HG02840 (cell line): ENCODE measurements around the gene DNAJC1.
"Not testable (repeated sequence)": the region's sequence is repeated elsewhere in the genome, so short reads cannot be mapped to it uniquely, and the experiment has no call there.

Experiments
- ATAC-seq: cut with Tn5 transposase; IDR thresholded peaks from one replicate; pipeline ENCODE4 v1.9.1; 2021; ENCODE audit warnings: mild to moderate bottlenecking, moderate library complexity, moderate number of reproducible peaks; ENCODE audit not compliant: unreplicated experiment, low FRiP score

DNAJC1 gene

DNA sequence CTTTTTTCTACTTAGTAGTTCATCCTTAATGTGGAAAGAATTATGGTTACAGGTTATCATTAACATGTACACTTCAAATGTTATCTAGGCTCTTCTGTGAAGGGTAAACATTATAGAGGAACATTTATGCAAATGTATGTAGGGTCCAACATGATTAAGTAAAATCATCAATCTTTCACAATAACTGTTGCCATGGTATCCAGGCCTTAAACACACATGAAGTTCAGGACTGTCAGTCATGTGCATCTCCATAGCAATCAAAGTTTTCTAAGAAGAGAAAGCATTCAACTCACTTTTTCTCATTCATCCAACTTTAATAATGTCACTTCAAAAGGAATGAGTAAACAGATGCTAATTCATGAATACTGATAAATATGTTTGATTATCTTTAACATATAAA lies 83.6 kb downstream of the DNAJC1 start:
- ATAC-seq: no peak

GRCh38 chr10:21919117-21919516 lies 84.4 kb downstream of the DNAJC1 start:
- no peak for ATAC-seq

DNA sequence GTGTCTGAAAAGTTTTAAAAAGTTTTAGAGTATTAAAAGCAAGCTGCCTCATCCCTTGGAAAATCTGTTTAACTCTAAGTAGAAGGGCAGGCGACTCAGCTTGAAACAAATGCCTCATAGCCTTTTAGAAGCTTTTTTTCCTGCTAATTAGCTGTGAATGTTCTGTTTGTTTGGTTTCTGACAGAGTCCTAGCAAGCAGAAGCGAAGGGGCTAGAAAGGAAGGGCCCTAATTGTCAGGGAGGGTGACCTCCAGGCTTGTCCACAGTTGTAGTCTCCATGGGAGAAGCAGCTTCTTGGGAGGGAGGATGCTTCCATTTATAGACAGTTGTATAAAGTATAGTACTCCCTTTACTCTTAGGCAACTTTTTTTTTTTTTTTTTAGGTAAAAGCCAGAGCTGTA lies 90.9 kb downstream of the DNAJC1 start:
- ATAC-seq: no peak

DNA sequence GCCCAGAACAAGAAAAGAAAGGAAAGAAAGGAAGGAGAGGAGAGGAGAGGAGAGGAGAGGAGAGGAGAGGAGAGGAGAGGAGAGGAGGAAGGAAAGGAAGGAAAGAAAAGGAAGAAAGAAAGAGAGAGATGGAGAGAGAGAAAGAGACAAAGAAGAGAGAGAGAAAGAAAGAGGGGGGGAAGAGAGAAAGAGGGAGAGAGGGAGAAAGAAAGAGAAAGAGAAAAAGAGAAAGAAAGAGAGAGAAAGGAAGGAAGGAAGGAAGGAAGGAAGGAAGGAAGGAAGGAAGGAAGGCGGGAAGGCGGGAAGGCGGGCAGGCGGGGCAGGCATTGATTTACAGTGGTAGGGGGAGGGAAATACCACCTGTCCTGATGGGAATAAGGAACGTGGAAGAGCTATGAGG lies 92.7 kb downstream of the DNAJC1 start:
- no peak for ATAC-seq

DNA sequence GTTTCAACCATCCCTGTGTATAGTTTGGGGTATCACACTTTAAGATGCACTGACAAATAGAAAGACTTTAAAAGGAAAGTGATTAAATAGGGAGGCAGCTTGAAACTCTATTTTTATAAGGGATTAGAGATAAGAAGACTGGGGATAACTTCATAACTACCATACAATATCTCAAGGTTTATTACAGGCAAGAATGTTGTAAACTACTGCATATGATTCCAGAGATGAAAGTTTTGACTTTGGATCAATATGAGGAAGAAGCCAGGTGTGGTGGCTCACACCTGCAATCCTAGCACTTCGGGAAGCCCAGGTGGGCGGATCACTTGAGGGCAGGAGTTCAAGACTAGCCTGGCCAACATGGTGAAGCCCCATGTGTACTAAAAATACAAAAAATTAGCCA lies 96.1 kb downstream of the DNAJC1 start:
- no peak for ATAC-seq

- ATAC-seq: no peak
Observed at GRCh38 chr10:21904930-21905329, 98.6 kb downstream of the DNAJC1 start.

GRCh38 chr10:21899736-21900135 lies 103.8 kb downstream of the DNAJC1 start:
- ATAC-seq: no peak

DNA sequence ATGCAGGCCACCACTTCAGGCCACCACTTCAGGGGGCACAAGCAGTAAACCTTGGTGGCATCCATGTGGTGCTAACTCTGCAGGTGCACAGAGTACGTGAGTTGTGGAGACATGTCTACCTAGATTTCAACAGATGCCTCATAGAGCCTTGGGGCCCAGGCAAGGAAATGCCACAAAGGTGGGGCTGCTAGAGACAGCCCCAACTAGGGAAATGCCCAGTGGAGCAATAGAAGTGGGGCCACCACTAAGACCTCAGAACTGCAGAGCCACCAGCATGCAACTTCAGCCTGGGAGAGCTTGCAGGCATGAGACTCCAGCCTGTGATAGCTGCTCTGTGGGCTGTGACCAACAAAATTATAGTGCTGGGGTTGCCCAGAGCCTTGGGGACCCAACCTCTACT lies 107.6 kb downstream of the DNAJC1 start:
- ATAC-seq: no peak

- no peak for ATAC-seq
Observed at GRCh38 chr10:21894648-21895342, 108.7 kb downstream of the DNAJC1 start.

- no peak for ATAC-seq
Observed at GRCh38 chr10:21891439-21891838, 112.1 kb downstream of the DNAJC1 start.

DNA sequence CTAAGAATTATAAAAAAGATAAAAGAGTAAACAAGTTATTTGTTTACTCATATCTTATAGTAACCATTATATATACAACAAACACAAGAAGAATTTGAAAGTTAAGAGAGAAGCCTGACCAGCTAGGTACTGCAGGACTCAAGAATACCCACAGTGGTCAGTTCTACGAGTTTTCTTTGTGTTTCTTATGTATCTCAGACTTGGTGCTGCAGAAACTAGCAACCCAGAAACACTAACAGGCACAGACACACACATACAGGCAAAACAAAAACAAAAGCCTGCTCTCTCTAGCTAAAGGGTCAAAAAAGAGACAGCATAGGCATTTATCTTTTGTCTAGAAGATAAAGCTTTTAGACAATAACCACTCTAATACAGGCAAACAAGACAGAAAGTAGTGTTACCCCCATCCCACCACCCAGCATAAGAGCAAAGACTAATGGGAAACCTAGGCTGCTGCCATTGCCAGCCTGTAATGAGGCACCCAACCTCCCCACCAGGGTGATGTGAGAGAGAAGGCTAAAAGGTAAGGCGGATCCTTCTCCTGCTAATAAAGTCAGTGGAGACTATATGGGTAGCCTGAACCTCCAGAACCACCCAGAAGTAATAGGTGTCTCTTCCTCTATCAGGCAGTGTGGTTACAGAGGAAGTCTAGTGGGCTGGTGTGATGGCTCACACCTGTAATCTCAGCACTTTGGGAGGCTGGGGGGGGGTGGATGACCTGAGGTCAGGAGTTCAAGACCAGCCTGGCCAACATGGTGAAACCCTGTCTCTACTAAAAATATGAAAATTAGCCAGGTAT lies 113.9 kb downstream of the DNAJC1 start:
- no peak for ATAC-seq

DNA sequence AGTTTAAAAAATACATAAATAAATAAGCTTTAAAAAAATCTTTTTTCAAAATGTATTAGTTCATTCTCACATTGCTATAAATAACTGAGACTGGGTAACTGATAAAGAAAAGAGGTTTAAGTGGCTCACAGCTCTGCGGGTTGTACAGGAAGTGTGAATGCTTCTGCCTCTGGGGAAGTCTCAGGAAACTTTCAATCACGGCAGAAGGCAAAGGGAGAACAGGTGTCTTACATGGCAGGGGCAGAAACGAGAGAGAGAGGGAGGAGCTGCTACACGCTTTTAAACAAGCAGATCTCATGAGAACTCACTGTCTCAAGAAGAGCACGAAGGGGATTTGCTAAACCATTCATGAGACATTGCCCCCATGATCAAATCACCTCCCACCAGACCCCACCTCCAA lies 114.6 kb downstream of the DNAJC1 start:
- peak; percentile 98 for ATAC-seq

DNA sequence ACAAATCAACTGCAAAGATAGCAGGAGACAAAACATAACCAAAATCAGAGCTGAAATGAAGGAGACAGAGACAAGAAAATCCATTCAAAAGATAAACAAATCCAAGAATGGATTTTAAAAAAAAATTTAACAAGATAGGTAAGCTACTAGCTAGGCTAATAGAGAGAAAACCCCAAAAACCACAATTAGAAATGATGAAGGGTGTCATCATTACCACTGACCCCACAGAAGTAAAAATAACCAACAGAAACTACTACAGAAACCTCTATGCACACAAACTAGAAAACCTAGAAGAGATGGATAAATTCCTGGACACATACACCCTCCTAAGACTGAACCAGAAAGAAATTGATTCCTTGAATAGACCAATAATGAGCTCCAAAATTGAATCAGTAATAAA lies 117.6 kb downstream of the DNAJC1 start:
- ATAC-seq: no peak

- ATAC-seq: no peak
Observed at GRCh38 chr10:21873198-21873597, 130.3 kb downstream of the DNAJC1 start.

DNA sequence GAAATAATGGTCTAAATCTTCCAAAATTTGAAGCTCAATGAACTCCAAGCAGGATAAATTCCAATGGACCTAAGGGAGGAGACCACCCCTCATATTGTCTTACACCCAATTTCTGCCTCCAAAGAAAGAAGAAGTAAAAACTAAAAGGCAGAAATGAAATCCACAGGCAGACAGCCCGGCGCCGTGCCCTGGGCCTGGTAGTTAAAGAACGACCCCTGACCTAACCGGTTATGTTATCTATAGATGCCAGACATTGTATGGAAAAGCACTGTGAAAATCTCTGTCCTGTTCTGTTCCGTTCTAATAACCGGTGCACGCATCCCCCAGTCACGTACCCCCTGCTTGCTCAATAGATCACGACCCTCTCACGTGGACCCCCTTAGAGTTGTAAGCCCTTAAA lies 130.8 kb downstream of the DNAJC1 start:
- ATAC-seq: not testable (repeated sequence)

GRCh38 chr10:21870849-21871248 lies 132.7 kb downstream of the DNAJC1 start:
- ATAC-seq: no peak

DNA sequence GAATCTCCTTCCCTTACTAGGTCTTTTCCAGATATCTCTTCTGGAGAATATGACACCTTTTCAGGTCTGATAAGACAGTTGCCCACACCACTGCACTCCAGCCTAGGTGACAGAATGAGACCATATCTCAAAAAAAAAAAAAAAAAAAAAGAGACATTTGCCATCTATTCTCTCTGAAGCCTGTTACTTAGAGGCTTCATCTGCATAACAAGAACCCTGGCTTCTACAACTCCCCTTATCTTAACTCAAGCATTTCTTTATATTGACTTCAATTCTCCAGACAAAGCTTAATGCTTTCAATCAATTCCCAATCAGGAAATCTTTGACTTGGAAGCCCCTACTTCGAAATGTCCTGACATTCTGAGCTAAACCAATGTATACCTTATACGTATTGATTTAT lies 134.4 kb downstream of the DNAJC1 start:
- ATAC-seq: not testable (repeated sequence)

DNA sequence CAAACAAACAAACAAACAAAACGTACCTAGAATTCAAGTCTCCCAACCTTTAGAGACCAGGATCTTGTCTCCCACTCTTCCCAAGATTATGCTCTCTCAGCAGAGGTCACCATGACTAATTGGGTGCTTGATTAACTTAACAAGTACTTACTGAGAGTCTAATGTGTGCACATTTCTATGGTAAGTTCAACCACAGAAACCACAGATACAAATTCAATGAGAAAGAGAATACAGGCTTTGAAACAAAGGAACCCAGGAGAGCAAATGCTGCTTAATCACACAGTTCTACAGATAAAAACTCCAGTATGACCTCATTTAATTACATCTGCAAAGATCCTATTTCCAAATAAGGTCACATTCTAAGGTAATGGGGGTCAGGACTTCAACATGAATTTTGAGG lies 142.8 kb downstream of the DNAJC1 start:
- ATAC-seq: no peak

GRCh38 chr10:21858455-21858854 lies 145.1 kb downstream of the DNAJC1 start:
- no peak for ATAC-seq

DNA sequence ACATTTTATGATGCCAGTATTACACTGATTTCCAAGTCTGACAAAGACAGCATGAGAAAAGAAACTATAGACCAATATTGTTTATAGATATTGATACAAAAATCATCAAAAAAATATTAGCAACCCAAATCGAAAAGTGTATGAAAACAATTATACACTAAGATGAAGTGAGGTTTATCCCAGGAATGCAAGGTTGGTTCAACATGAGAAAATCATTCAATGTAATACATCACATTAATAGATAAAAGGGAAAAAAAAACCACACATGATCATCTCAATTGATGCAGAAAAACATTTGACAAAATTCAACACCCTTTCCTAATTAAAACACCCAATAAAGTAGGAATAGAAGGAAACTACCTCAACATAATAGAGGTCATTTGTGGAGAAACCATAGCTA lies 153.9 kb downstream of the DNAJC1 start:
- ATAC-seq: no peak

DNA sequence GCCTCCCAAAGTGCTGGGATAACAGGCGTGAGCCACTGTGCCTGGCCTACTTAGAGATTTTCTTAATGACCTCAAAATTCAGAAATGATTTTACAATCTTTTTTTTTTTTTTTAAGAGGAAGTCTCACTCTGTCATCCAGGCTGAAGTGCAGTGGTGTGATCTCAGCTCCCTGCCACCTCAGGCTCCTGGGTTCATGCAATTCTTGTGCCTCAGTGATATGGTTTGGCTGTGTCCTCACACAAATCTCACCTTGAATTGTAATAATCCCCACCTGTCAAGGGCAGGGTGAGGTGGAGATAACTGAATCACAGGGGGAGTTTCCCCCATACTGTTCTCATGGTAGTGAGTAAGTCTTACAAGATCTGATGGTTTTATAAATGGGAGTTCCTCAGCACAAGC lies 159.9 kb downstream of the DNAJC1 start:
- ATAC-seq: no peak

GRCh38 chr10:21841273-21841672 lies 162.3 kb downstream of the DNAJC1 start:
- ATAC-seq: not testable (repeated sequence)
